SJCRH30 (cell line): ENCODE results near the gene CDC5L. TPM values are rescaled to one million over a fixed set of nuclear protein-coding genes. Genes with fewer than 3 reads are reported as not detected.

Experiments
- DNase-seq, 2 experiments: peaks; one replicate each; pipeline ENCODE4 v3.0.0-alpha.2; 2015 to 2020
- H3K27ac ChIP-seq: fragments of 250-450 bp; sonication (Bioruptor Pico); 2 replicates; pipeline ENCODE4 v1.5.1; 2020; ENCODE audit warnings: mild to moderate bottlenecking, moderate library complexity
- H3K27me3 ChIP-seq: fragments of 250-450 bp; sonication (Bioruptor Pico); 2 replicates; pipeline ENCODE4 v1.5.1; 2020; ENCODE audit warnings: mild to moderate bottlenecking, moderate library complexity
- H3K36me3 ChIP-seq: fragments of 250-450 bp; sonication (Bioruptor Pico); 2 replicates; pipeline ENCODE4 v1.5.1; 2020; ENCODE audit warnings: mild to moderate bottlenecking, moderate library complexity
- H3K4me1 ChIP-seq: fragments of 250-450 bp; sonication (Bioruptor Pico); 2 replicates; pipeline ENCODE4 v1.5.1; 2020; ENCODE audit warnings: mild to moderate bottlenecking, moderate library complexity
- H3K4me3 ChIP-seq: fragments of 250-450 bp; sonication (Bioruptor Pico); 2 replicates; pipeline ENCODE4 v1.5.1; 2020; ENCODE audit warnings: mild to moderate bottlenecking, moderate library complexity
- H3K9me3 ChIP-seq: fragments of 250-450 bp; sonication (Bioruptor Pico); replicated peaks from 2 replicates; pipeline ENCODE4 v1.5.1; 2020; ENCODE audit warnings: mild to moderate bottlenecking, moderate library complexity
- total RNA-seq: library from RNA; depleted of rRNA; stranded (reverse); fragments of >200 nt; shearing (Covaris generic); gene quantifications from 2 replicates; pipeline ENCODE4 v1.2.3, GENCODE V29; 2014

Gene CDC5L
- total RNA-seq, 1 experiment from 2014 or later, result 45.2 TPM

DNA sequence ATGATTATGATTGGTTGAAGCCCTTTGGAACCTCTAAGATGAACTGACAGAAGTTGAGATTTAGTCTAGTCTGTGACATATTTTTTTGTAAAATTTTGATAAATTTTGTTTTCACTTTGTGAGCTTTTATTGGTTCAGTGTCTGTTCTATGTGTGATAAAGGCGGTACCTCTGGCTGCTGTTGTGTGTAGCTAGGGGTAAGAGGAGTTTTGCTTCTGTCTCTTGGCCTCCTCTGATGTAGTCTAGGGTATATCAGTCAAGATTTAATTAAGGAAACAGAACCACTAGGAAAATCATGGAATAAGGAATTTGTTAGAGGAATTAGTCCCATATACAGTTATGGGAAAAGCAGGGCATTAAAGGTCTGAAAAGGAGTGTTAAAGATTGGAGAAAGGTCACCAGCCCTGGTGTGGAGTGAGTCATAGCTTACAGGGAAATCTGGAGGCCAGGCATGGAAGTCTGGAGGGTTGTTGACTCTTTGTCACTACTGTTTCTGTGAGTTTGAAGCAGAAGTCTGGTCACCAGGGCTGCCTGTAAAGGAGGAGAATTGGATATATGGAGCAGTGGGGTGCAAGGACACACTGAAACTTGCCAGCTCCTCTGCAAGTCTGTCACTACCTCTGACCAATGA is 28.5 kb downstream of the CDC5L start:
- Histone ChIP-seq H3K27ac (no peak overlapping the region), H3K27me3 (no peaks in the 10 kb centered on the region), H3K36me3 (peaks cover 75% of the 10 kb centered on the region), H3K9me3 (no peaks in the 10 kb centered on the region), H3K4me1 (no peaks in the 10 kb centered on the region), H3K4me3 (no peak overlapping the region)
- DNase-seq, result no peak

DNA sequence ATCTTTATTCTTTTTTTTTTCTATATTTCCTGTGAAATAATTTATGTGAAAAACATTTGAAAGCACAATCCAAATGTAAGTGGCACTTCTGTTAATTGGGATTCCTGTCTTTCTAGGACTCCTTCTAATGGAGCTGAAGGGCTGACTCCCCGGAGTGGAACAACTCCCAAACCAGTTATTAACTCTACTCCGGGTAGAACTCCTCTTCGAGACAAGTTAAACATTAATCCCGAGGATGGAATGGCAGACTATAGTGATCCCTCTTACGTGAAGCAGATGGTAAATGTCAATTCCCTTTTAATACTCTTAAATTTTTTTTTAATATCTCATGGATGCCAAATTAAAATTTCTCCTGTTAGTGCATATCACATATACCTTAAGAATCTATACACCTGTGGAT is 35.0 kb downstream of the CDC5L start:
- peaks cover 4% of the 10 kb centered on the region; the same call in 1 of the 2 replicates for H3K4me1 ChIP-seq
- peaks cover 80% of the 10 kb centered on the region for H3K36me3 ChIP-seq
- H3K9me3 ChIP-seq, result no peaks in the 10 kb centered on the region
- H3K27me3 ChIP-seq, result no peaks in the 10 kb centered on the region
- H3K4me3 ChIP-seq, result no peak overlapping the region
- no peak overlapping the region for H3K27ac ChIP-seq
- DNase-seq, result no peak

DNA sequence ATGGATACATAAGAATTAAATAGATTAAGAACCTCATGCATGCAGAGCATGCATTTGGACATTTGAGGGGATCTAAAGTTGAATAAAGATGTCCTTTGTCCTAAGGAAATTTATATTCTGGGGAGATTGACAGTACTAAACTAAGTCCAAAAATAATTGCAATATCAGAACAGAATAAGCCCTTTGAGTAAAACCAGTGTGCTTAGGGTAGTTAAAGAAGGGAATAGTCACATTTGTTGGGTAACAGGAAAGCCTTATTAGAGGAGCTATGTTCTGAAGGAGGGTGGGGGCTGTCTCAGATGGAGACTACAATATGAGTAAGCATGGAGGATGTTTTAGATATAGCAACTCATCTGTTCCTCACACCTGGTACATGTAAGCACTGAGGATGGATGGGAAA is 35.8 kb downstream of the CDC5L start:
- DNase-seq, result no peak
- Histone ChIP-seq H3K9me3 (no peaks in the 10 kb centered on the region), H3K36me3 (peaks cover 81% of the 10 kb centered on the region), H3K27ac (no peak overlapping the region), H3K4me1 (peaks cover 4% of the 10 kb centered on the region; the same call in 1 of the 2 replicates), H3K27me3 (no peaks in the 10 kb centered on the region), H3K4me3 (no peak overlapping the region)

- Histone ChIP-seq H3K36me3 (peaks cover 77% of the 10 kb centered on the region), H3K4me3 (no peak overlapping the region), H3K27me3 (no peaks in the 10 kb centered on the region), H3K4me1 (peaks cover 19% of the 10 kb centered on the region), H3K27ac (no peak overlapping the region), H3K9me3 (no peaks in the 10 kb centered on the region)
- no peak for DNase-seq
Observed at GRCh38 chr6:44425951-44426350, 38.4 kb downstream of the CDC5L start.

GRCh38 chr6:44428682-44429081 is 41.2 kb downstream of the CDC5L start:
- H3K27ac ChIP-seq, result no peak overlapping the region
- DNase-seq, result no peak
- peaks cover 19% of the 10 kb centered on the region for H3K4me1 ChIP-seq
- no peak overlapping the region for H3K4me3 ChIP-seq
- no peaks in the 10 kb centered on the region for H3K9me3 ChIP-seq
- peaks cover 73% of the 10 kb centered on the region for H3K36me3 ChIP-seq
- no peaks in the 10 kb centered on the region for H3K27me3 ChIP-seq

- peaks cover 65% of the 10 kb centered on the region for H3K36me3 ChIP-seq
- no peaks in the 10 kb centered on the region for H3K27me3 ChIP-seq
- H3K4me3 ChIP-seq, result no peak overlapping the region
- H3K4me1 ChIP-seq, result peaks cover 19% of the 10 kb centered on the region
- peak; percentile 15 to 34 for DNase-seq
- no peaks in the 10 kb centered on the region for H3K9me3 ChIP-seq
- H3K27ac ChIP-seq, result peak overlapping the region; percentile 7; the same call in 1 of the 2 replicates
Observed at GRCh38 chr6:44430326-44430725, 42.8 kb downstream of the CDC5L start.

GRCh38 chr6:44431118-44431725 is 43.7 kb downstream of the CDC5L start:
- peaks cover 66% of the 10 kb centered on the region for H3K36me3 ChIP-seq
- H3K4me1 ChIP-seq, result peaks cover 19% of the 10 kb centered on the region
- no peaks in the 10 kb centered on the region for H3K9me3 ChIP-seq
- no peak overlapping the region for H3K4me3 ChIP-seq
- H3K27ac ChIP-seq, result no peak overlapping the region
- peak; percentile 50 to 79 for DNase-seq
- no peaks in the 10 kb centered on the region for H3K27me3 ChIP-seq

GRCh38 chr6:44432227-44432626 is 44.7 kb downstream of the CDC5L start:
- Histone ChIP-seq H3K9me3 (no peaks in the 10 kb centered on the region), H3K4me3 (no peak overlapping the region), H3K27ac (no peak overlapping the region), H3K4me1 (peaks cover 15% of the 10 kb centered on the region), H3K27me3 (no peaks in the 10 kb centered on the region), H3K36me3 (peaks cover 60% of the 10 kb centered on the region)
- no peak for DNase-seq

DNA sequence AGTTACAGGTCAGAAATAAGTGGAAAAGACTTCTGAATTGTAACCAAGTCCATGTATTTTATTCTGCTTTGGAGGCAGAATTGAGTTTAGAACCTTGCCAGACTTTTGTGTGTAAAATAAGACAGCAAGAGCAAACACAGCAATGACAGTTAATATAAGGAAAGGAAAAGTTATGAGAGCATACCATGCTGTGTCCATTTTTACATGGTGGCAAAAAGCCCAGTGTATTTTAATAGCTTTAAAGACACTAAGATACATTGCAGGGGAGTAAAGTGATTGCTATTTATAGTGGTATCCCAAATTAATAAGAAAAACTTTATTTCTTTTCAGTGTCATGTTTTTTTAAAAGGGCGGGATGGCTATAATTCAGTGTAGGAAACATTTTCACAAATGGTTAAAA is 45.2 kb downstream of the CDC5L start:
- Histone ChIP-seq H3K9me3 (no peaks in the 10 kb centered on the region), H3K4me1 (peaks cover 15% of the 10 kb centered on the region), H3K4me3 (no peak overlapping the region), H3K27ac (no peak overlapping the region), H3K27me3 (no peaks in the 10 kb centered on the region), H3K36me3 (peaks cover 60% of the 10 kb centered on the region)
- DNase-seq, result no peak

DNA sequence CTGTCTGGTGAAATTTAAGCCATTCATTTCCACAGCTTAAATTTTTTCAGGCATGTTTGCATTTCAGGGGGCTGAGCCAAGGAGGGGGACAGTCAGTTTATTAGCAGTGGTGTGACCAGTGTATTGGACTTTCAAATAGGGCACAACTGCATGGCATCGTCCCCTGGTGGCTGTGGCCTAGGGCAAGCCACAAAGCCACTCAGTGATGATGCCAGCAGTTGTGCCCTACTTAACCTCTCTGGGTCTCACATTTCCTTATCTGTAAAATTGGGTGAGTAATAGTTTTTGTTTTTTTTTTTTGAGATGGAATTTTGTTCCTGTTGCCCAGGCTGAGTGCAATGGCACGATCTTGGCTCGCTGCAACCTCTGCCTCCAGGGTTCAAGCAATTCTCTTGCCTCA is 48.0 kb downstream of the CDC5L start:
- Histone ChIP-seq H3K4me3 (no peak overlapping the region), H3K36me3 (peaks cover 63% of the 10 kb centered on the region), H3K27ac (no peak overlapping the region), H3K27me3 (no peaks in the 10 kb centered on the region), H3K9me3 (no peaks in the 10 kb centered on the region), H3K4me1 (peaks cover 5% of the 10 kb centered on the region; the same call in 1 of the 2 replicates)
- DNase-seq, result no peak

DNA sequence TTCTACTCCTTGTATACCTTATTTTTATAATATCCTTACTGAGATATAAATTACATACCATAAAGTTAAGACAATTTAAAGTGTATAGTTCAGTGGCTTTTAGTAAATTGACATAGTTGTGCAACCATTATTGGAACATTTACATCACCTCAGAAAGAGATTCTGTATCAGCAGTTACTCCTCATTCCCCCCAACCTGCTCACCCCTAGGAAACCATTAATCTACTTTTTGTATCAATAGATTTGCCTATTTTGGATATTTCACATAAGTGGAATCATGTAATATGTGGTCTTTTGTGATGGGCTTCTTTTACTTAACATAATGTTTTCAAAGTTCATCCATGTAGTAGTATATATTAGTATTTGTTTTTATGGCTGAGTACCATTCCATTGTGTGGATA is 51.3 kb downstream of the CDC5L start:
- H3K9me3 ChIP-seq, result peaks cover 15% of the 10 kb centered on the region

GRCh38 chr6:44439270-44440045 is 52.0 kb downstream of the CDC5L start:
- no peaks in the 10 kb centered on the region for H3K27me3 ChIP-seq
- H3K27ac ChIP-seq, result no peak overlapping the region
- peak; percentile 19 to 29 for DNase-seq
- H3K4me3 ChIP-seq, result no peak overlapping the region
- H3K9me3 ChIP-seq, result peaks cover 18% of the 10 kb centered on the region
- peaks cover 56% of the 10 kb centered on the region for H3K36me3 ChIP-seq
- H3K4me1 ChIP-seq, result no peaks in the 10 kb centered on the region

More for the DNA sequence above, 51.3 kb downstream of the CDC5L start:
- no peak for DNase-seq
- Histone ChIP-seq H3K4me3 (no peak overlapping the region), H3K27me3 (no peaks in the 10 kb centered on the region), H3K36me3 (peaks cover 61% of the 10 kb centered on the region), H3K27ac (no peak overlapping the region), H3K4me1 (no peaks in the 10 kb centered on the region)

DNA sequence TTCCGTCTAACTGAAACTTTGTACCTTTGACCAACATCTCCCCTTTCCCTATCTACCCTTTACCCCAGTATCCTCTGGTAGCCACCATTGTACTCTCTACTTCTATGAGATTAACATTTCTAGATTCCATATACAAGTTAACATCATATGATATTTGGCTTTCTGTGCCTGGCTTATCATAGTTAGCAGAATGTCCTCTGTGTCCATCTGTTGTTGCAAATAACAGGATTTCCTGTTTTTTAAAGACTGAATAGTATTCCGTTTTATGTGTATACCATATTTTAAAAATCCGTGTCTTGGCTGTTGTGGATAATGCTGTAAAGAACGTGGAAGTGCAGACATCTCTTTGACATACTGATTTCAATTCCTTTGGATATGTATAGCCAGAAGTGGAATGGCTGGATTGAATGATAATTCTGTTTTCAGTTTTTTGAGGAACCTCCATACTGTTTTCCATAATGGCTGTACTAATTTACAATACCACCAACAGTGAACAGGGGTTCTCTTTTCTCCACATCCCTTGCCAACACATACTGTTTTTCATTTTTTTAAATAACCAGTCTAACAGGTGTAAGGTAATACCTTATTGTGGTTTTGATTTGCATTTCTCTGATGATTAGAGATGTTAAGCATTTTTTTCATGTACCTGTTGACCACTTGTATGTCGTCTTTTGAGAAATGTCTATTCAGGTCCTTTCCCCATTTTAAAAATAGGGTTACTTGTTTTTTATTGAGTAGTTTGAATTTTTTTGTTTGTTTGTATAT is 53.8 kb downstream of the CDC5L start:
- peaks cover 18% of the 10 kb centered on the region for H3K9me3 ChIP-seq
- H3K4me3 ChIP-seq, result no peak overlapping the region
- no peaks in the 10 kb centered on the region for H3K27me3 ChIP-seq
- no peaks in the 10 kb centered on the region for H3K4me1 ChIP-seq
- no peak for DNase-seq
- peaks cover 58% of the 10 kb centered on the region for H3K36me3 ChIP-seq
- H3K27ac ChIP-seq, result no peak overlapping the region

- H3K27ac ChIP-seq, result no peak overlapping the region
Observed at GRCh38 chr6:44442236-44442635, 54.7 kb downstream of the CDC5L start.

More at GRCh38 chr6:44442236-44442635, 54.7 kb downstream of the CDC5L start:
- peaks cover 5% of the 10 kb centered on the region; the same call in 1 of the 2 replicates for H3K4me1 ChIP-seq
- H3K9me3 ChIP-seq, result peaks cover 18% of the 10 kb centered on the region
- H3K27me3 ChIP-seq, result no peaks in the 10 kb centered on the region
- DNase-seq, result no peak
- H3K36me3 ChIP-seq, result peaks cover 65% of the 10 kb centered on the region
- no peak overlapping the region for H3K4me3 ChIP-seq
